HepG2 (cell line): ENCODE measurements around the gene FBN3. TPM values are rescaled to one million over a fixed set of nuclear protein-coding genes. Genes with fewer than 3 reads are reported as not detected.

Source experiments
- ATAC-seq: fragments of 200-7000 bp; cut with Tn5 transposase; 3 replicates; pipeline ENCODE4 v1.9.1; 2020; ENCODE audit warnings: mild to moderate bottlenecking, moderate library complexity
- BruUV-seq: library from RNA; stranded (reverse); fragments of 400-500 nt; replicated peaks from 2 replicates; lab custom pipeline; 2021; lab: Mats Ljungman, UMichigan
- CTCF ChIA-PET: fragments of 300-600 bp; formaldehyde crosslinking; extraction: SDS; loops from one replicate; lab custom pipeline; 2021; ENCODE audit warnings: low total read pairs, inconsistent platforms, low intra/inter-chr PET ratio; lab: Yijun Ruan, JAX
- POLR2A ChIA-PET: fragments of 350-600 bp; sonication (Branson Sonifier 250); formaldehyde crosslinking; loops from one replicate; lab custom pipeline; 2020; ENCODE audit warnings: antibody characterized with exemption, inconsistent platforms; lab: Yijun Ruan, JAX
- DNase-seq: peaks from one replicate; pipeline ENCODE4 v3.0.0-alpha.2; 2015; ENCODE audit warnings: low spot score
- FAIRE-seq: peaks from 3 replicates; lab custom pipeline; 2011; peaks lifted over from hg19 to GRCh38; lab: Jason Lieb, UNC
- H2AFZ ChIP-seq: one replicate; pipeline ENCODE4 v1.6.1; 2011; ENCODE audit warnings: low read length, inconsistent platforms
- H3K27ac ChIP-seq: fragments of 300-600 bp; 3 replicates; pipeline ENCODE4 v1.8.0; 2011; ENCODE audit warnings: mixed run types, mild to moderate bottlenecking, mixed read lengths, low read length, inconsistent platforms; ENCODE audit not compliant: insufficient read depth; ENCODE audit errors: extremely low read length
- H3K27me3 ChIP-seq, 2 experiments: fragments of 200-600 bp in 1 of 2; 2 replicates in 1 of 2; 3 replicates in 1 of 2; pipeline versions ENCODE4 v1.6.0 to v1.8.0; 2011; ENCODE audit warnings: low read length in 2 of 2, mild to moderate bottlenecking in 2 of 2, moderate library complexity in 2 of 2, inconsistent platforms in 1 of 2; ENCODE audit not compliant: insufficient read depth in 2 of 2, control insufficient read depth in 1 of 2
- H3K36me3 ChIP-seq, 2 experiments: fragments of 200-600 bp in 1 of 2; replicated peaks in 1 of 2; 2 replicates in 1 of 2; 3 replicates in 1 of 2; pipeline versions ENCODE4 v1.5.1 to v1.8.0; 2011; ENCODE audit warnings: low read length in 2 of 2, inconsistent platforms in 1 of 2; ENCODE audit not compliant: insufficient read depth in 2 of 2, control insufficient read depth in 1 of 2
- H3K4me1 ChIP-seq: 2 replicates; pipeline ENCODE4 v1.5.1; 2012; ENCODE audit warnings: low read length, inconsistent platforms; ENCODE audit not compliant: insufficient read depth
- H3K4me2 ChIP-seq: 2 replicates; pipeline ENCODE4 v1.6.0; 2011; ENCODE audit warnings: low read depth, low read length, inconsistent platforms
- H3K4me3 ChIP-seq, 3 experiments: fragments of 200-600 bp in 1 of 3; sonication (generic), shearing (Covaris generic) in 1 of 3; replicated peaks in 1 of 3; 2 replicates each; pipeline ENCODE4 v1.5.1; 2011 to 2016; ENCODE audit warnings: low read length in 3 of 3, inconsistent platforms in 2 of 3, low read depth in 2 of 3, mild to moderate bottlenecking in 2 of 3, control low read depth in 1 of 3, mixed read lengths in 1 of 3; ENCODE audit not compliant: insufficient read depth in 1 of 3
- H3K79me2 ChIP-seq: one replicate; pipeline ENCODE4 v1.6.1; 2011; ENCODE audit warnings: low read length, inconsistent platforms; ENCODE audit not compliant: insufficient read depth
- H3K9ac ChIP-seq: 2 replicates; pipeline ENCODE4 v1.6.0; 2011; ENCODE audit warnings: mild to moderate bottlenecking, low read depth, low read length, inconsistent platforms; ENCODE audit not compliant: insufficient read depth
- H3K9me3 ChIP-seq: 2 replicates; pipeline ENCODE4 v1.5.1; 2012; ENCODE audit warnings: mild to moderate bottlenecking, low read length
- H4K20me1 ChIP-seq: 2 replicates; pipeline ENCODE4 v1.6.0; 2011; ENCODE audit warnings: inconsistent platforms, mild to moderate bottlenecking, low read length, moderate library complexity; ENCODE audit not compliant: insufficient read depth
- ATAD3A ChIP-seq: sonication (generic); formaldehyde crosslinking; IDR thresholded peaks from 2 replicates; pipeline ENCODE4 v1.4.0; 2020; ENCODE audit warnings: missing genetic modification reagents
- ETV6 ChIP-seq: sonication (generic); formaldehyde crosslinking; conservative IDR thresholded peaks from 2 replicates; pipeline ENCODE4 v1.4.0; 2020; ENCODE audit warnings: missing genetic modification reagents
- KLF12 ChIP-seq: sonication (generic); formaldehyde crosslinking; IDR thresholded peaks from 2 replicates; pipeline ENCODE4 v1.4.0; 2020; ENCODE audit warnings: missing genetic modification reagents, borderline replicate concordance
- NFKB2 ChIP-seq: sonication (generic); formaldehyde crosslinking; IDR thresholded peaks from 2 replicates; pipeline ENCODE4 v1.4.0; 2020; ENCODE audit warnings: missing genetic modification reagents, borderline replicate concordance
- YEATS4 ChIP-seq: sonication (generic); formaldehyde crosslinking; IDR thresholded peaks from 2 replicates; pipeline ENCODE4 v1.4.0; 2020; ENCODE audit warnings: missing genetic modification reagents, borderline replicate concordance
- ZNF138 ChIP-seq: sonication (generic); formaldehyde crosslinking; IDR thresholded peaks from 2 replicates; pipeline ENCODE4 v1.5.0; 2020; ENCODE audit warnings: mild to moderate bottlenecking, low read depth, missing genetic modification reagents
- WGBS: methylation state at CpG from one replicate; pipeline ENCODE4 v1.1.6; 2017; ENCODE audit warnings: low lambda C conversion rate; 5-methylcytosine and 5-hydroxymethylcytosine counted together
- in situ Hi-C: cut with HindIII; loops from 2 replicates; pipeline ENCODE4 v1.10.0; 2017; ENCODE audit warnings: low pct_unique_long_range_greater_than_20kb; ENCODE audit not compliant: extremely low pct_ligation_motif_present
- intact Hi-C: fragments of 100-400 bp; cut with micrococcal nuclease; formaldehyde crosslinking; loops from one replicate; pipeline ENCODE4 v1.10.0; 2022; ENCODE audit not compliant: unreplicated experiment
- polyA plus RNA-seq, 8 experiments: library from polyadenylated mRNA; depleted of rRNA in 3 of 8; stranded (reverse) in 7 of 8; unstranded in 1 of 8; fragments of >200 nt; fragmentation: Illumina TruSeq in 4 of 8; extraction: Trizol in 4 of 8; gene quantifications; 2 replicates each; pipeline versions ENCODE4 v1.2.1 to v1.2.3, GENCODE V29; 2011 to 2016; ENCODE audit warnings: low read depth in 4 of 8, missing spikeins in 1 of 8, mixed read lengths in 1 of 8; ENCODE audit not compliant: insufficient read depth in 1 of 8
- total RNA-seq, 5 experiments: library from RNA; depleted of rRNA; stranded (reverse); fragments of >200 nt; fragmentation: Illumina TruSeq; extraction: Trizol; gene quantifications; 2 replicates each; pipeline ENCODE4 v1.2.3, GENCODE V29; 2016; ENCODE audit warnings: low read depth in 1 of 5
- TF ChIP-seq, protein P1 (sequence below): sonication (generic); formaldehyde crosslinking; IDR thresholded peaks from 2 replicates; pipeline ENCODE4 v1.4.0; 2020; ENCODE audit warnings: mild to moderate bottlenecking, missing genetic modification reagents

Gene FBN3
- total and polyA plus RNA-seq, 2 of the 13 experiments (the other 11 are each of a cell fraction or from before 2014, with no cell fraction given) = 0.20 to 1.3 TPM

DNA sequence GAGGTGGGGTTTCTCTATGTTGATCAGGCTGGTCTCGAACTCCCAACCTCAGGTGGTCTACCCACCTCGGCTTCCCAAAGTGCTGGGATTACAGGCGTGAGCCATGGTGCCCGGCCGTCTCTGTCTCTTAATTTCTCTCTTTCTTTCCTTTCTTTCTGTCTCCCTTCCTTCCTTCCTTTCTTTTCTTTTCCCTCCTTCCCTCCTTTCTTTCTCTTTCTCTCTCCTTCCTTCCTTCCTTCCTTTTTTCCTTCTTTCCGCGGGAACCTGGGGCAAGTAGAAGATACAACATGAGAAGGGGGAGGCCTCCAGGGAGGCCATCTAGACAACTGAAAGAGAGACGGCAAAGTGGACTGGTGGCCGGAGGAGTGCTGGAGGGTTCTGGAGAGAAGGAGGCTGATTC, 128.7 kb downstream of the FBN3 start:
- ChIA-PET POLR2A (no interaction called here), CTCF (no interaction called here)
- Histone ChIP-seq H3K9me3 (no peaks in the 10 kb centered on the region), H3K27me3 (peaks cover 0 to 3% of the 10 kb centered on the region in 2 experiments; a peak in 1 of 5 replicates), H3K79me2 (no peaks in the 10 kb centered on the region), H3K9ac (no peak overlapping the region), H3K4me1 (peaks cover 41% of the 10 kb centered on the region), H3K4me2 (no peak overlapping the region), H3K27ac (no peak overlapping the region), H3K36me3 (no peaks in the 10 kb centered on the region), H3K4me3 (no peak overlapping the region), H2AFZ (no peak overlapping the region), H4K20me1 (no peaks in the 10 kb centered on the region)
- no peak for DNase-seq
- BruUV-seq = no TSS peak
- in situ Hi-C loops (loop anchor here (25.0 kb wide), 1 partner anchor 242 kb away; no protein-coding TSS in a partner anchor), intact Hi-C loops (no loop called here)
- ATAC-seq = no peak
- no peak for FAIRE-seq
- TF ChIP-seq, protein P1, sequence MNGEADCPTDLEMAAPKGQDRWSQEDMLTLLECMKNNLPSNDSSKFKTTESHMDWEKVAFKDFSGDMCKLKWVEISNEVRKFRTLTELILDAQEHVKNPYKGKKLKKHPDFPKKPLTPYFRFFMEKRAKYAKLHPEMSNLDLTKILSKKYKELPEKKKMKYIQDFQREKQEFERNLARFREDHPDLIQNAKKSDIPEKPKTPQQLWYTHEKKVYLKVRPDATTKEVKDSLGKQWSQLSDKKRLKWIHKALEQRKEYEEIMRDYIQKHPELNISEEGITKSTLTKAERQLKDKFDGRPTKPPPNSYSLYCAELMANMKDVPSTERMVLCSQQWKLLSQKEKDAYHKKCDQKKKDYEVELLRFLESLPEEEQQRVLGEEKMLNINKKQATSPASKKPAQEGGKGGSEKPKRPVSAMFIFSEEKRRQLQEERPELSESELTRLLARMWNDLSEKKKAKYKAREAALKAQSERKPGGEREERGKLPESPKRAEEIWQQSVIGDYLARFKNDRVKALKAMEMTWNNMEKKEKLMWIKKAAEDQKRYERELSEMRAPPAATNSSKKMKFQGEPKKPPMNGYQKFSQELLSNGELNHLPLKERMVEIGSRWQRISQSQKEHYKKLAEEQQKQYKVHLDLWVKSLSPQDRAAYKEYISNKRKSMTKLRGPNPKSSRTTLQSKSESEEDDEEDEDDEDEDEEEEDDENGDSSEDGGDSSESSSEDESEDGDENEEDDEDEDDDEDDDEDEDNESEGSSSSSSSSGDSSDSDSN (CRISPR knock-in tag) = no peak
- no peak for TF ChIP-seq KLF12 (CRISPR knock-in tag)
- TF ChIP-seq ETV6 = no peak
- no peak for TF ChIP-seq ZNF138 (CRISPR knock-in tag)
- no peak for TF ChIP-seq YEATS4 (CRISPR knock-in tag)
- TF ChIP-seq NFKB2 (CRISPR knock-in tag) = no peak
- no peak for TF ChIP-seq ATAD3A (CRISPR knock-in tag)
- WGBS = 77% methylated on average over 9 of the region's 9 CpGs
